GM12874 (cell line): ENCODE data around the gene COQ8A.

Experiments used
- TF ChIP-seq, protein P1 (sequence below): IDR thresholded peaks from 2 replicates; pipeline ENCODE4 v1.5.1; 2011; ENCODE audit warnings: low read depth, mild to moderate bottlenecking, control low read depth, low read length, moderate library complexity; ENCODE audit not compliant: insufficient read depth

COQ8A gene

DNA sequence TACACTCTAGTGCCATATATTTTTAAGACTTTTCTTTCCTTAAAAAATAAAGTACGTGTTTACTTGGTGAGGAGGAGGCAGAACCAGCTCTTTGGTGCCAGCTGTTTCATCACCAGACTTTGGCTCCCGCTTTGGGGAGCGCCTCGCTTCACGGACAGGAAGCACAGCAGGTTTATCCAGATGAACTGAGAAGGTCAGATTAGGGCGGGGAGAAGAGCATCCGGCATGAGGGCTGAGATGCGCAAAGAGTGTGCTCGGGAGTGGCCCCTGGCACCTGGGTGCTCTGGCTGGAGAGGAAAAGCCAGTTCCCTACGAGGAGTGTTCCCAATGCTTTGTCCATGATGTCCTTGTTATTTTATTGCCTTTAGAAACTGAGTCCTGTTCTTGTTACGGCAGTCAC, 44.5 kb upstream of the COQ8A start:
- TF ChIP-seq, protein P1, sequence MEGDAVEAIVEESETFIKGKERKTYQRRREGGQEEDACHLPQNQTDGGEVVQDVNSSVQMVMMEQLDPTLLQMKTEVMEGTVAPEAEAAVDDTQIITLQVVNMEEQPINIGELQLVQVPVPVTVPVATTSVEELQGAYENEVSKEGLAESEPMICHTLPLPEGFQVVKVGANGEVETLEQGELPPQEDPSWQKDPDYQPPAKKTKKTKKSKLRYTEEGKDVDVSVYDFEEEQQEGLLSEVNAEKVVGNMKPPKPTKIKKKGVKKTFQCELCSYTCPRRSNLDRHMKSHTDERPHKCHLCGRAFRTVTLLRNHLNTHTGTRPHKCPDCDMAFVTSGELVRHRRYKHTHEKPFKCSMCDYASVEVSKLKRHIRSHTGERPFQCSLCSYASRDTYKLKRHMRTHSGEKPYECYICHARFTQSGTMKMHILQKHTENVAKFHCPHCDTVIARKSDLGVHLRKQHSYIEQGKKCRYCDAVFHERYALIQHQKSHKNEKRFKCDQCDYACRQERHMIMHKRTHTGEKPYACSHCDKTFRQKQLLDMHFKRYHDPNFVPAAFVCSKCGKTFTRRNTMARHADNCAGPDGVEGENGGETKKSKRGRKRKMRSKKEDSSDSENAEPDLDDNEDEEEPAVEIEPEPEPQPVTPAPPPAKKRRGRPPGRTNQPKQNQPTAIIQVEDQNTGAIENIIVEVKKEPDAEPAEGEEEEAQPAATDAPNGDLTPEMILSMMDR, result no peak

DNA sequence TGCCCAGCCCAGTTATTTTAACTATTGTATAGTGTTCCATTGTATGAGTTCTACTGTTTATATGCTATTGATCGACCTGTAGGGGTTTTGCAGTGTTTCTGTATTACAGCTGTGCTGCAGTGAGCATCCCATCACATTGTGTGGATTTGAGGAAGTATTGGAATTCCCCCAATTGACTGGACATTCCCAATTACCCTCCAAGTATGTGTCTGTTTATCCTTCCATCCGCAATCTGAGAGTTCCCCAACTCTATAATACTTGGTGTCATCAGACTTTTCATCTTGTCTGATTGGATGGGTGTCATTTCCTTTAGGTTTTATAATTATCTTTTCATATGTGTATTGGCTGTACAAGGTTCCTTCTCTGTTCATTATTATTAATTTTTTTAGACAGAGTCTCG, 41.8 kb upstream of the COQ8A start:
- TF ChIP-seq, protein P1, result no peak

DNA sequence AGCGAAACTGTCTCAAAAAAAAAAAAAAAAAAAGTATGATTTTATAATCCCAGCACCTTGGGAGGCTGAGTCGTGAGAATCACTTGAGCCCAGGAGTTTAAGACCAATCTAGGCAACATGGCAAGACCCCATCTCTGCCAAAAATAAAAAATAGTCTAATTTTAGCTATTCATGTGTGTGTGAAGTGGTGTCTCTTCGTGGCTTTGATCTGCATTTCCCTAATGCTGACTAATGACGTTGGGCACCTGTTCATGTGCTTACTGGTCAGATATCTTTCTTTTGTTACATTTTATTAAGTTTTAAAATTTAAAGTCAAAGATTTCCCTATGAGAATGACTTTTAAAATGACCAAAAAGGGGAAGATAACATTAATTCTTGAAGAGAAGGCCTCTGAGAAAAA, 38.7 kb upstream of the COQ8A start:
- TF ChIP-seq, protein P1, result no peak

GRCh38 chr1:226902601-226903000, 37.5 kb upstream of the COQ8A start:
- TF ChIP-seq, protein P1, result no peak

DNA sequence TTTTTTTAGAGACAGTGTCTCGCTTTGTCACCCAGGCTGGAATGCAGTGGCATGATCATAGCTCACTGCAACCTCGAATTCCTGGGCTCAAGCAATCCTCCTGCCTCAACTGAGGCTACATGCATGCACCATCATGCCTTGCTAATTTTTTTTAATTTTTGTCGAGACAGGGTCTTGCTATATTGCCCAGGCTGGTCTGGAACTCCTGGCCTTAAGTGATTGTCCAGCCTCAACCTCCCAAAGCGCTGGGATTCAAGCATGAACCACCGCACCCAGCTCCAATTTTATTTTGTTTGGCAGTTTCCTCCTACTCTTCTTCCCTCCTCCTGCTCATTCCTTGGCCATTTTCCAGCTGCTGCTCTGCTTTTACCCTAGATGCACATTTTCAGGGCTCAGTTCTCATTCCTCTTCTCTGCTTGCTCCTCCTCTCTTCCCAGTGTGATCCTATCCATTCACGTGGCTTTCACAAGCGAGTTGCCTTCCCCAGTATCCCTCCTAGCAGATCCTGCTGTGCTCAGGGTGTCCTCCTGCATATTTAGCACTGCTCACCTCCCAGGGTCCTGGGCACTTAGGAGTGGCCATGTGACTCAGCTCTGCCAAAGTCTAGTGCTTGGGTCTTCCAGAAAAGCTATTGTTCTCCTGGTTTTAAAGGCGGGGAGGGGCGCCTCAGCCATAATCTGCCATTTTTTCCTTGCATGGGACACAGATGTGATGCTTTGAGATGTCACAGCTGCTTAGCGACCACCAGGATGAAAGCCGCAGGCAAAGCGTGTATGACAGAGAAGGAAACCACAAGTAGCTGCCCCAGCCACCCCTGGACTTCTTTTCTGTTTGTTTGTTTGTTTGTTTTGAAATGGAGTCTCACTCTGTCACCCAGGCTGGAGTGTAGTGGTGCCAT, 36.0 kb upstream of the COQ8A start:
- TF ChIP-seq, protein P1, result no peak

DNA sequence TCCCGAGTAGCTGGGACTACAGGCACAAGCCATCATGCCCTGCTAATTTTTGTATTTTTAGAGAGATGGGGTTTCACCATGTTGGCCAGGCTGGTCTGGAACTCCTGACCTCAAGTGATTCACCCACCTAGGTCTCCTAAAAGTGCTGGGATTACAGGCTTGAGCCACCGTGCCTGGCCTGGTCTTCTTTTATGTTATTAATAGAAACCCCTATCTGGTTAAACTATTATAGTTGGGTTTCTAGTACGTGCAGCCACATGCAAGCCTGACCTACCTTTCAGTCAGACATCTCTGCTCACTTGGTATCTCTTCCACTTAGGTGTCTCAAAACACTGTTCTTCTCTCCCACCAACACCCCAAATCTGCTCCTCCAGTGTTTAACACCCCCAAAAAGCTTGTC, 35.3 kb upstream of the COQ8A start:
- TF ChIP-seq, protein P1, result no peak

DNA sequence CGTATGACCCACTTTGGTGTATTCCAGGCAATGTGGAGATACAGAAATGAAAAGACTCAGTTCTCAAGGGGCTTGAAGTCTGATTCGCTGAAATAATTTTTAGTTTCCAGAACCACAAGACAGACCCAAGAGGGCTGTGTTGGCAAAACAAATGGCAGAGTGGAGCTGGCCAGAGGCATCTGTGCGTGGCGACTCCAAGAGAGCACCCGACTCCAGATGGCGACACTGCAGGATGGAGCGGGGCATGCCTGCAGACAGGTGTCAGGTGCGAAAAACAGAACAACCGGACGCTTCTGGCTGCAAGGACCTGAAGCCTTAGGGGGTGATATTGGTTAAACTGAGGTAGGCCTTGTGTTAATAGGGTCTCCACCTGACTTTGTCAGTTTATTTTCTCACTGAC, 31.7 kb upstream of the COQ8A start:
- TF ChIP-seq, protein P1, result no peak
